Activated CD8-positive, alpha-beta memory T cell treated with anti-CD3 and anti-CD28 coated beads for 48 hours (primary cell): ENCODE results near the gene ITPRIP.

Source experiments
- DNase-seq, 3 experiments: peaks; one replicate each; pipeline ENCODE4 v3.0.0-alpha.2; 2020; ENCODE audit warnings: low read depth in 2 of 3, low spot score in 2 of 3

Gene ITPRIP

GRCh38 chr10:104284846-104285245, 53.4 kb downstream of the ITPRIP start:
- DNase-seq = no peak

GRCh38 chr10:104281694-104282093, 56.6 kb downstream of the ITPRIP start:
- DNase-seq = no peak

GRCh38 chr10:104279550-104280259, 58.6 kb downstream of the ITPRIP start:
- no peak for DNase-seq

DNA sequence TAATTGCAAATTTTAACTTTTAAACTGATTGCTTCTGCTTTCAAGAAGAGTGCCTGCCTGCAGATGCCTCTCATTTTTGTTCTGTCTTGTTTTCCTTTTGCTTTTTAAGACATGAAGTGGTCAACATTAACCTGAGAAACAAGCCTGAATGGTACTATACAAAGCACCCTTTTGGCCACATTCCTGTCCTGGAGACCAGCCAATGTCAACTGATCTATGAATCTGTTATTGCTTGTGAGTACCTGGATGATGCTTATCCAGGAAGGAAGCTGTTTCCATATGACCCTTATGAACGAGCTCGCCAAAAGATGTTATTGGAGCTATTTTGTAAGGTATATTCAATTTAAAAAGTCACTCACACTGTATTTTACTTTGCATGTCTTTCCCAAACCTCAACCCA, 60.5 kb downstream of the ITPRIP start:
- DNase-seq = no peak

- no peak for DNase-seq
These were observed 62.1 kb downstream of the ITPRIP start for GRCh38 chr10:104276192-104276591.

DNA sequence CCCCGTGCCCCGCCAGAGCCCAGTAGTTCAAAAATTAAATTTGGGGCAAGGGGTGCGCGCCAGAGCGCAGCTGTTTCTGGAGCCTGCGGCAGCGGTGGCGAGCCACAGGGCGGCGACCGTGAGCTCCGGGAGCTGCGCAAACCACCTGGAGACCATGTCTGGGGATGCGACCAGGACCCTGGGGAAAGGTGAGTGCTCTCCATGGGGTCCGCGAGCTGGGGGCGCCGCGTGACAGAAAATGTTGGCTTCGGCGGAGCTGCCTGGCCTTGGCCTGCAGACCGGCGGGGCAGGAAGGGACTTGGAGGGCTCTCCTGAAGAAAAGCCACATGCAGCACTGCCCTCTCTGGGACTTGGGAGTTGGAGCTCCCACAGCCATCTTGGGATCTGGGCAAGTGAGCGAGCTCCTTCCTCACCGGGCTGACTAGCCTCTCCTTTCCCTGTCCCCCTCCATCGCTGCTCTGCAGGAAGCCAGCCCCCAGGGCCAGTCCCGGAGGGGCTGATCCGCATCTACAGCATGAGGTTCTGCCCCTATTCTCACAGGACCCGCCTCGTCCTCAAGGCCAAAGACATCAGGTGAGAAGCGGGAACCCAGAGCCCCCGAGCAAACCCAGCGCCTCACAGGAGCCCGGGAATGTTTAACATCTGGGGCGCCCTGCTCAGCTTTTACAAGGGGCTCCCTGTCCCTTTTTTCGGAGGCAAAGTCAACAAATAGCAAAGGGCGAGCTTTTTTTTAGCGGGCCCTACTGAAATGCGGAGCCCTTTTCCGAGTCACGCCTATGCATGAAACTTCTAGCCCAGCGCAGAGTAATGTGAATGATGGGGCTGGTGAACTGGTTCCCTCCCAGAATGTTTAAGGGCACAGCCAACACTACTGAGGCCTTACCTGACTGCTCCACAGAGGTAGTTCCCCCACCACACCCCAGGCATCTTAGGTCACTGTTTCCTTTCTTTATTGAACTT, 63.2 kb downstream of the ITPRIP start:
- peak in 2 of 3 experiments; percentile 31 to 37 for DNase-seq

- DNase-seq = no peak
These were observed 64.2 kb downstream of the ITPRIP start for GRCh38 chr10:104273899-104274575.

GRCh38 chr10:104273286-104273685, 65.0 kb downstream of the ITPRIP start:
- DNase-seq = no peak

DNA sequence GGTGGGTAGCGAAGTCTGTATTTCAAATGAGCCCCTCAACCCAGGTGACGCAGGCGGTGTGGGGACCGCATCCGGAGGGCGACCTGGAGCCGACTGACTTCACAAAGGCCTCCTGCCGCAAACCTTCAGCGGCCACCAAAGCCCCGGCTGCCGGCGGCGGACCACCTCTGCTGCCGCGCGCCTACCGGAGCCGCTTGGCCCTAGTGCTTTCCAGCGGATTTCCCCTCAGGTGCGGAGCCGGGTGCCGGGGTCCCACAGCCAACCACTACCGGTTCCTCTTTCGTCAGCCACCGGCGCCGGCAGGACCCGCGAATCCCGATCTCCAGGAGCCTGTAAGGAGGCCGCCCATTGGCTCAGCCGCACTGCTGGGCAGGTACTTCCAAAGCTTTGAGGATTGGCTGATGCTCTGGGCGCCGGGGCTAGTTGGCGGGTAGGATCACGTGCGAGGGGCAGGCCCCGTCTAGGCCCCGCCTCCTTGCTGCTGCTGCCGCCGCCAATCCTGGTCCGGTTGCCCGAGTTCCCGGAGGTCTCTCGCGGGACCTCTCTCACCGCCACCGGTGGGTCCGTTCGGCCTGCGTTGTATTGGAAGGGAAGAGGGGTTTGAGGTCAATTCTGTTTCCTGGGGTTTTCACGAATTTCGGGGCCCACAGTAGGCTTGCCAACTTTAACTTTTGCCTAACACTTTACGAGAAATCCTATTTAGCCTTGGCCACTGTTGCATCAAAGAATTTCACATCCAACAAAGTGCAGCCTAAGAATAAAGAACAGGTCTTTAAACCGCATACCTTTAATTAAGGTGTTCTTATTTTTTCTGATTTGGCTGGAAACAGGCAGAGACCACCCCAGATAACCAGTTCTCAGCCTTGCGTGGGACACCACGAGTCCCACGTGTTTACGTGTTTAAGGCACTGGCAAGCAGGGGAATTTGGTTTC, 69.3 kb downstream of the ITPRIP start, which contains the start of gene GSTO2:
Gene GSTO2 (plus strand): TSS at position 472 of the 933 bp plus-strand sequence. CDS start 5,732 bp downstream, outside the sequence.
- peak; percentile 83 to 96 (median 92) for DNase-seq

DNA sequence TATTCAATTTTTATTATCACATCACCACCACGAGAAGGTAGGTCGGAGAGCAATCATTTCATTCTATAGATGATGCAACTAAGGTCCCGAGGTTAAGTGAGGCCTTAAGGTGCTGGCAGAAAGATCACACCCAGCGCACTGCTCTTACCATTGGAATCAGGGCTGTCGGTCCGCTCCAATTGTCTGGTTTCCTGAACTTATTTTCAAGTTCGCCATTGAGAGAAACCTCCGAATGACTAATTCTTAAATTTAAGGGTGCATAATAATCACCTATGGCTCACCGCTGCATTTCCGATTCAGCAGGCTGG, 69.9 kb downstream of the ITPRIP start:
- DNase-seq = no peak

DNA sequence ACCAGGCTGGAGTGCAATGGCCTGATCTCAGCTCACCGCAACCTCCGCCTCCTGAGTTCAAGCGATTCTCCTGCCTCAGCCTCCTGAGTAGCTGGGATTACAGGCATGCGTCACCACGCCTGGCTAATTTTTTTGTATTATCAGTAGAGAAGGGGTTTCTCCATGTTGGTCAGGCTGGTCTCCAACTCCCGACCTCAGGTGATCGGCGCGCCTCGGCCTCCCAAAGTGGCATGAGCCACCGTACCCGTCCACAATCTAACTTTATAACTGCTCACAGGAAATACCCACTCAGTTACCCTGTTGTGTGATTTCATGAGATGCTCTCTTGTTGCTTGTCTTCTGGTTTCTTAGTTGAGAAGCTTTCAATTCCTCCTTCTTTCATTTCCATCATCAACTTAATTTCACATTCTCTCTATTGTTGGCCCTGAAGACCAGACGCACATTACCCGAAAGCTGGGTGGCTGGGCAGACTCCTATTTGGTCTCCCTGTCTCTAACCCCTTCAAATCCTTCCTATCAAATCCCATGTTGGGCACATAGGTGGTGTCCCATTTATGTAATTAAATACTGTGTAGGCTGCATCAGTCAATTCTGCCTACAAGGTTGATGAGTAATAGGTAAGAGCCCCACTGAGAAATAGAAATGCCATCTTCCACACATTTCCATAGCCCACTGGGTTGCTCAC, 70.4 kb downstream of the ITPRIP start:
- DNase-seq = no peak

GRCh38 chr10:104264783-104265182, 73.5 kb downstream of the ITPRIP start:
- no peak for DNase-seq

DNA sequence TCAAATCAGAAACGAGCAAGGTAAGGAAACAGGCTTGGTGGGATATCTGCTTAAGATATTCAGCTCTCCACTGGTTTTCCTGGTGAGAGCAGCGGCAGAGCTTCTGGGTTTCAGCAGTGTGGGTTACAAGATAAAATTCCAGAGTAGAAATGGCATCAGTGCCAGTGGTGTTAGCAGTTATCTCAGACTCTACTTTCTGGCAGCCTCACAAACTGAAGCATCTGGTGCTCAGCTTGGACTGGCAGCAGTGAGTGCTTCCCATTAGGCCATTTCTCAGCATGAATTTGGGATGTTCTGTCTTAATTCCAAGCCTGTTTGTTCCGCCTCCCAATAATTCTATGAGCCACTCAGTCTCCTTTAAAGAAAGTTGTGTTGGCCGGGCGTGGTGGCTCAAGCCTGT, 76.2 kb downstream of the ITPRIP start:
- DNase-seq = no peak

DNA sequence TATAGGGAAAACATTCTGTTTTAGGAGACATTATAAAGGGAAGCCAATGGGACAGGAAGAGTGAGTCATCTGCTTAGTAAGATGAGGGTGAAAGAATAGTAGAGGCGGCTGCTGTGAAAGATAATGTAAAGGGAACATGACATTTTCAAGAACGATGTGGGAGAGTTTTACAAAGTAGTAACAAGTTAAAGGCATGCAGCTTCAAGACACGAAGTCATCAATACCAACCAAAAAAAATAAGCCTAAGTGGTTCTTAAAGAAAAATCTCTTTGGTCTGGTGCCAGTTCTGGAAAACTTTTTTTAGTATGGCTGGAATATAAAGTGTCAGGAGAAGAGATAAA, 77.5 kb downstream of the ITPRIP start:
- no peak for DNase-seq

DNA sequence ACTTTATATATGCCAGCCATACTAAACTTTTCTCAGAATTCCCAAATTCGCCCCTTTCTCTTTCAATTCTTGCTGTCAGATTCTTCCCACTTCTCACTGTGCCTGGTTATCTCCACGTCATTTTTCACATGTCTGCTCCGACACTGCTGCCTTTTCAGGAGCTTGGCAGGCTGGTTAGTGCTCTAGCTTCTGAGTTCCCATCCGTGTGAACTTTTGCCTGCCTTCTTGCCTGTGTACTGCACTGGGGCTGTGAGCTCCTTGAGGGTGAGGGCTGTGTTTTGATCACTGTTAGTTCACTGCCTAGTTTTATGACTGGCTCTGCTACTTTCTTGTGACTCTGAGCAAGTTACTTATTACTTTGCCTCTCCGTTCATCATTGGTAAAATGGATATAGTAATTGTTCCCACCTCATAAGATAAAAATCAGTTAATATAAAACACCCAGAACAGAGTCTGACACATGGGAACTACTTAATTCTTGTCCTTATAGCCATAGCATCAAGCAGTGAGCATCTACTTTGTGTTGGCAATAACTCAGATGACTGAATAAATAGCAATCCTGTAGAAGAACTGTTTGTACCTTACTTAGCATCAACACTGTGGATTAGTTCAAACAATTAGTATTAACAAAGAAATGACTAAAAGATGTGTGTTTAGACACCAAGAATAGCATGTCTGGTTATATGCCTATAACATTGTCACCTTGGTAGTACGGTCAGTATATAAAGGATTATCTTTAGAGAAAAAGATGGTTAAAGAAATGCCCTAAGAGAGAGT, 78.1 kb downstream of the ITPRIP start:
- DNase-seq = no peak
